Activated CD4-positive, alpha-beta memory T cell treated with anti-CD3 and anti-CD28 coated beads for 36 hours (primary cell): Measurements from ENCODE around the gene RAB11B. TPM values are rescaled to one million over a fixed set of nuclear protein-coding genes. Genes with fewer than 3 reads are reported as not detected.
A peak's percentile ranks its signal among the peaks of the same experiment; 100 is the strongest.

Experiments used
- CTCF ChIA-PET: fragments of 350-600 bp; sonication (Branson Sonifier 250); formaldehyde crosslinking; loops from one replicate; lab custom pipeline; 2021; ENCODE audit warnings: antibody characterized with exemption, inconsistent platforms; lab: Charles Lee
- POLR2A ChIA-PET: fragments of 350-600 bp; sonication (Branson Sonifier 250); formaldehyde crosslinking; loops from one replicate; lab custom pipeline; 2021; ENCODE audit warnings: antibody characterized with exemption; lab: Charles Lee
- DNase-seq: peaks from one replicate; pipeline ENCODE4 v3.0.0-alpha.2; 2020
- H3K27ac Mint-ChIP-seq: one replicate; pipeline ENCODE4 v1.8.0; 2021; ENCODE audit warnings: mixed read lengths
- H3K27me3 Mint-ChIP-seq: one replicate; pipeline ENCODE4 v1.8.0; 2021; ENCODE audit warnings: mixed read lengths
- H3K36me3 Mint-ChIP-seq: one replicate; pipeline ENCODE4 v1.8.0; 2021; ENCODE audit warnings: mixed read lengths
- H3K4me1 Mint-ChIP-seq: one replicate; pipeline ENCODE4 v1.8.0; 2021; ENCODE audit warnings: low read depth, mixed read lengths
- H3K4me3 Mint-ChIP-seq: one replicate; pipeline ENCODE4 v1.8.0; 2021; ENCODE audit warnings: mild to moderate bottlenecking, mixed read lengths
- H3K9me3 Mint-ChIP-seq: one replicate; pipeline ENCODE4 v1.8.0; 2021; ENCODE audit warnings: mixed read lengths
- intact Hi-C: fragments of 100-400 bp; cut with micrococcal nuclease; formaldehyde crosslinking; loops from one replicate; pipeline ENCODE4 v1.15.1; 2023
- total RNA-seq, 2 experiments: library from RNA; stranded (reverse); gene quantifications; one replicate each; pipeline ENCODE4 v1.2.3, GENCODE V29; 2021

The RAB11B gene
- total RNA-seq, 2 experiments from 2014 or later, result 74.2 to 74.9 TPM

GRCh38 chr19:8444677-8445487 is 54.7 kb downstream of the RAB11B start, which contains the start of gene HNRNPM:
TSS of gene HNRNPM (plus strand) at chr19:8444975. CDS start at chr19:8444999, 24 bp downstream.
- peak; percentile 100 for DNase-seq
- H3K36me3 Mint-ChIP-seq, result peaks cover 28% of the 10 kb centered on the region
- ChIA-PET POLR2A (interaction anchor here (0.8 to 3.1 kb wide), 11 partner anchors 13 to 131 kb away, joined by 3 to 16 read pairs (median 5); partner anchors contain the start of genes MARCHF2, RPS28 and ZNF414), CTCF (interaction anchor here (0.6 to 4.2 kb wide), 10 partner anchors 11 to 501 kb away, joined by 3 to 43 read pairs (median 5); partner anchors contain the start of genes MARCHF2 and TIMM44)
- peaks cover 37% of the 10 kb centered on the region for H3K4me1 Mint-ChIP-seq
- no peaks in the 10 kb centered on the region for H3K9me3 Mint-ChIP-seq
- H3K27me3 Mint-ChIP-seq, result no peaks in the 10 kb centered on the region
- H3K4me3 Mint-ChIP-seq, result peak within 1 kb of the TSS; percentile 90
- H3K27ac Mint-ChIP-seq, result peak within 1 kb of the TSS; percentile 98
- intact Hi-C loops, result loop anchor here (1.0 to 5.0 kb wide), 4 partner anchors 32 to 132 kb away; partner anchors contain the start of genes MARCHF2, MYO1F and RAB11B

- H3K9me3 Mint-ChIP-seq, result no peaks in the 10 kb centered on the region
- DNase-seq, result peak; percentile 62
- peak overlapping the region; percentile 89 for H3K27ac Mint-ChIP-seq
- no peaks in the 10 kb centered on the region for H3K27me3 Mint-ChIP-seq
- peaks cover 30% of the 10 kb centered on the region for H3K36me3 Mint-ChIP-seq
- POLR2A ChIA-PET, result interaction anchor here (1.3 to 3.1 kb wide), 8 partner anchors 12 to 131 kb away, joined by 4 to 16 read pairs (median 7); partner anchors contain the start of genes MARCHF2, RPS28 and ZNF414
- H3K4me1 Mint-ChIP-seq, result peaks cover 41% of the 10 kb centered on the region
- intact Hi-C loops, result loop anchor here (2.0 to 5.0 kb wide), 2 partner anchors 55 to 132 kb away; partner anchors contain the start of genes MYO1F and RAB11B
- peak overlapping the region; percentile 81 for H3K4me3 Mint-ChIP-seq
- CTCF ChIA-PET, result interaction anchor here (0.8 to 4.2 kb wide), 7 partner anchors 32 to 141 kb away, joined by 3 to 43 read pairs (median 3); partner anchors contain the start of gene MARCHF2
These were observed 55.4 kb downstream of the RAB11B start for GRCh38 chr19:8445488-8446001.

- Mint-ChIP-seq H3K27ac (peak overlapping the region; percentile 89), H3K27me3 (no peaks in the 10 kb centered on the region), H3K4me3 (peak overlapping the region; percentile 81), H3K4me1 (peaks cover 44% of the 10 kb centered on the region), H3K36me3 (peaks cover 30% of the 10 kb centered on the region), H3K9me3 (no peaks in the 10 kb centered on the region)
- no peak for DNase-seq
- intact Hi-C loops, result loop anchor here (5.0 kb wide), 1 partner anchor 131 kb away; the partner anchor contains the start of gene MYO1F
- ChIA-PET POLR2A (interaction anchor here (1.2 to 3.1 kb wide), 6 partner anchors 12 to 130 kb away, joined by 4 to 16 read pairs (median 8); partner anchors contain the start of genes MARCHF2 and ZNF414), CTCF (interaction anchor here (0.8 to 4.2 kb wide), 8 partner anchors 10 to 140 kb away, joined by 3 to 43 read pairs (median 4); partner anchors contain the start of gene MARCHF2)
These were observed 56.0 kb downstream of the RAB11B start for GRCh38 chr19:8446061-8446709.

- Mint-ChIP-seq H3K27ac (peak overlapping the region; percentile 47), H3K36me3 (peaks cover 47% of the 10 kb centered on the region), H3K4me3 (peak overlapping the region; percentile 18), H3K27me3 (no peaks in the 10 kb centered on the region), H3K9me3 (no peaks in the 10 kb centered on the region), H3K4me1 (peaks cover 72% of the 10 kb centered on the region)
- ChIA-PET POLR2A (interaction anchor here (1.5 kb wide), 1 partner anchor 15 kb away, joined by 3 read pairs; no protein-coding TSS in a partner anchor), CTCF (interaction anchor here (1.4 to 3.6 kb wide), 4 partner anchors 37 to 131 kb away, joined by 8 to 19 read pairs (median 10); partner anchors contain the start of gene MARCHF2)
- peak; percentile 29 for DNase-seq
- intact Hi-C loops, result loop anchor here (5.0 kb wide), 1 partner anchor 127 kb away; the partner anchor contains the start of gene MYO1F
These were observed 59.7 kb downstream of the RAB11B start for GRCh38 chr19:8449830-8450229.

- Mint-ChIP-seq H3K4me3 (no peak overlapping the region), H3K9me3 (no peaks in the 10 kb centered on the region), H3K36me3 (peaks cover 48% of the 10 kb centered on the region), H3K4me1 (peaks cover 81% of the 10 kb centered on the region), H3K27me3 (no peaks in the 10 kb centered on the region), H3K27ac (peak overlapping the region; percentile 42)
- ChIA-PET POLR2A (interaction anchor here (1.0 kb wide), 1 partner anchor 38 kb away, joined by 3 read pairs; the partner anchor contains the start of gene MARCHF2), CTCF (interaction anchor here (1.2 to 1.5 kb wide), 2 partner anchors 28 to 54 kb away, joined by 3 to 5 read pairs; no protein-coding TSS in a partner anchor)
- intact Hi-C loops, result no loop called here
- no peak for DNase-seq
These were observed 61.2 kb downstream of the RAB11B start for GRCh38 chr19:8451377-8451776.

- Mint-ChIP-seq H3K36me3 (peaks cover 49% of the 10 kb centered on the region), H3K9me3 (no peaks in the 10 kb centered on the region), H3K27me3 (no peaks in the 10 kb centered on the region), H3K4me1 (peaks cover 81% of the 10 kb centered on the region), H3K4me3 (no peak overlapping the region), H3K27ac (peak overlapping the region; percentile 42)
- ChIA-PET POLR2A (interaction anchor here (1.0 kb wide), 1 partner anchor 39 kb away, joined by 3 read pairs; the partner anchor contains the start of gene MARCHF2), CTCF (interaction anchor here (1.2 to 1.5 kb wide), 3 partner anchors 53 to 129 kb away, joined by 4 to 5 read pairs (median 5); no protein-coding TSS in a partner anchor)
- intact Hi-C loops, result no loop called here
- no peak for DNase-seq
These were observed 61.7 kb downstream of the RAB11B start for GRCh38 chr19:8451885-8452284.

GRCh38 chr19:8452446-8453123 is 62.4 kb downstream of the RAB11B start:
- Mint-ChIP-seq H3K27me3 (no peaks in the 10 kb centered on the region), H3K9me3 (no peaks in the 10 kb centered on the region), H3K4me3 (no peak overlapping the region), H3K4me1 (peaks cover 81% of the 10 kb centered on the region), H3K36me3 (peaks cover 45% of the 10 kb centered on the region), H3K27ac (peak overlapping the region; percentile 14)
- intact Hi-C loops, result no loop called here
- no peak for DNase-seq
- ChIA-PET CTCF (interaction anchor here (1.2 to 1.5 kb wide), 3 partner anchors 53 to 128 kb away, joined by 4 to 5 read pairs (median 5); no protein-coding TSS in a partner anchor), POLR2A (no interaction called here)

GRCh38 chr19:8453616-8454015 is 63.5 kb downstream of the RAB11B start:
- Mint-ChIP-seq H3K27ac (peak overlapping the region; percentile 39), H3K9me3 (no peaks in the 10 kb centered on the region), H3K4me3 (no peak overlapping the region), H3K4me1 (peaks cover 85% of the 10 kb centered on the region), H3K27me3 (no peaks in the 10 kb centered on the region), H3K36me3 (peaks cover 48% of the 10 kb centered on the region)
- DNase-seq, result no peak
- POLR2A ChIA-PET, result no interaction called here
- intact Hi-C loops, result no loop called here
- CTCF ChIA-PET, result no interaction called here
